NCI-H2107 treated with DMSO at 0.1 percent for 48 hours (cell line): ENCODE data around the gene AFMID.
"Not testable (repeated sequence)": the region's sequence is repeated elsewhere in the genome, so short reads cannot be mapped to it uniquely, and the experiment has no call there.

ENCODE experiments used
- DNase-seq: peaks from one replicate; lab custom pipeline; 2025; ENCODE audit not compliant: unreplicated experiment; lab: John Stamatoyannopoulos, UW

The AFMID gene

DNA sequence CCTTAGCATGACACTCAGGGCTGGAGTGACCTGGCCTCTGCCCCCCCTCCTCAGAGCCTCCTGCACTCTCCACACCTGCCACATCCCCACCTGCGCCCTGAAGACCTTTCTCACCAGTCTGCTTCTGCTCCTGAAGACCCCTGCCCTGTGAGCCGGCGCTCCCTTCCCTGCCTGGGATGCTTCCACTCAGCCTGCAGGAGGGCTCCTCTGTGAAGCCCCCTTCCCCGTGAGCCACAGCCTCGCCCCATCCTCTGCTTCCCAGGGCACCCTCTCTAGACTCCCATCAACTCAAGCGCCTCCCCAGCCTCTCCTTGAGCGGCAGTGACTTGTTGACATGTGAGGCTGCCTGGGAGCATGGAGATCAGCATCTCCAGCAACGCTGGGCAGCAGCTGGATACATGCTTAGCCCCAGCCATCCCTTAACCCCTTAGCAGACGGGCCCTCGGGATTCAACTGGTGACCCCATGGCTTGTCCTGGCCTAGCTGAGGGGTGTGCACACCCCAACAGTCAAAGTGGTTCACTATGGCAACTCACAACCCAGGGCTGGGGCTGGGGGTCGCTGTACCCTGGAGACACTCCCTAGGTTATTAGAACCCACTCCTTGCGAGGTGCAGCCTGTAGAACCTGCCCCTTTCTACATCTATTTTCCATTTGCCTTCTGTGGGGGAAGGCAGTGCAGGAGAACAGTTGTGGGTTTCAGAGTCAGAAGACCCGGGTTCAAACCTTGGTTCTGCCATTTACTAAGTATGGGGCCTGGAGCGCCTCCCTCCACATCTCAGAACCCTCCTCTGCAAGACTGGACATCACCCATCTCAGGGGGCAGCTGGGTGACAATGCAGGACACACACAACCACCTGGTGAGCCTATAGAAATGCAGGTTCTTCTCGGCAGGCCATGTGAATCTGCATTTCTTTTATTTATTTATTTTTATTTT, 65.8 kb downstream of the AFMID start:
- DNase-seq, result peak; percentile 32

DNA sequence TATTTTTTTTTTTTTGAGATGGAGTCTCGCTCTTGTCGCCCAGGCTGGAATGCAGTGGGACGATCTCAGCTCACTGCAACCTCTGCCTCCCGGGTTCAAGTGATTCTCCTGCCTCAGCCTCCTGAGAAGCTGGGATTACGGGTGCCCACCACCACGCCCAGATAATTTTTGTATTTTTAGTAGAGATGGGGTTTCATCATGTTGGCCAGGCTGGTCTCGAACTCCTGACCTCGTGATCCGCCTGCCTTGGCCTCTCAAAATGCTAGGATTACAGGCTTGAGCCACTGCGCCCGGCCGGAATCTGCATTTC, 66.4 kb downstream of the AFMID start:
- DNase-seq, result not testable (repeated sequence)

DNA sequence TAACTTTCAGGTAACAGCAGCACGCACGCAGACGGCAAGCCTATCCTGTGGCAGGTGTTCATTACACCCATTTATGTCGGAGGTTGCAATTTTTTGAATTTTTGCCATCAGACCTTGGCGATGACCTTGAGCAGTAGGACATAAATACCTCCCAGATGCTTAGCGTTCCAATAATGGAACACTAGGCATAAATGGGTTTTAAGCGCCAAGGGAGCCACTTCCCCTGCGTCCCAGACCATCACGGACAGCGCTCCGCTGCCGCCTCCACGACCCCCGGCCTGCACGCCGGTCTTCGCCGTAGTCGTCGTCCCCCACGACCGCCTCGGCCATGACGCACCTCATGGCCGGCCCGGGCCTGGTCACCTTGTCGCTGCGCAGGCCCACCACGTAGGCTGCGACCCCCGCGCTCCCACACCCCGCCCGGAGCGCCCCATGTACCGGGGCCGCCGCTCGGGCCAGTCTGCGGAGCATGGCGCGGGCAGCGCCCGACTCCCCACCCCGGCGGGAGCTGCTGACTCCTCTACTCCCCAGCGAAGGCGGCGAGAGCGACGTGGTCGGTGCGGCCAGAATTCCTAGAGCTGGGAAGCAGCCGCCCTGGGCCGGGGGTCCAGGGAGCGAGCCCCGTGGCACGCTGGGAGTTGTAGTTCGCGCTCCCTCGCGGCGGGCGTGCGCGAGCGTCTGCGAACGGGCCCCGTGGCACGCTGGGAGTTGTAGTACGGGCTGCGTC, 66.9 kb downstream of the AFMID start:
- DNase-seq, result peak; percentile 55

DNA sequence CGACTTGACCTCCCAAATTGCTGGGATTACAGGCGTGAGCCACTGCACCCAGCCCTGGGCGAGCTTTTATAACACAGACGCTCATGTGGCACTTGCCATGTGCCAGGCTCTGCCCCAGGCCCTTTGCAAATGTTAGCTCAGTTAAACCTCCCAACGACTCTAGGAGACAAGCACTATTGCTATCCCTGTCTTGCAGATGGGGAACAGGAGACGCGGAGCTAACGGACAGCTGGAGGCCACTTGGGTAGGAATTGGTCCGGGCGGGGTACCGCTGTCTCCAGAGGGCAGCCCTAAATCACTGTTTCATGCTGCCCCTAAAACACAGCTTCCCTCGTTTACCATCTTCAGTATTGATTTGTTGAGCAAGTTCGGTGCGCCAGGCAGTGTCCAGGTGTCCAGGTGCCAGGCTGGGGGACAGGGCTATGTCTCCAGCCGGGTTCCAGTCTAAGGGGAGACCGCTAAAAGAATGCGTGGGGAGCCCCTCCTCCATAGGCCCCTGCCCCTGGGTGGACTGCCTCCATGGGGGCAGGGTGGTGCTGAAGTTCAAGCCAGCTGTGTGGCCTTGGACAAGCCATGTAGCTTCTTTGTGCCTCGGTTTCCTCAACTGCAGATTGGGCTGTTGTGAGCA, 68.0 kb downstream of the AFMID start:
- DNase-seq, result no peak

DNA sequence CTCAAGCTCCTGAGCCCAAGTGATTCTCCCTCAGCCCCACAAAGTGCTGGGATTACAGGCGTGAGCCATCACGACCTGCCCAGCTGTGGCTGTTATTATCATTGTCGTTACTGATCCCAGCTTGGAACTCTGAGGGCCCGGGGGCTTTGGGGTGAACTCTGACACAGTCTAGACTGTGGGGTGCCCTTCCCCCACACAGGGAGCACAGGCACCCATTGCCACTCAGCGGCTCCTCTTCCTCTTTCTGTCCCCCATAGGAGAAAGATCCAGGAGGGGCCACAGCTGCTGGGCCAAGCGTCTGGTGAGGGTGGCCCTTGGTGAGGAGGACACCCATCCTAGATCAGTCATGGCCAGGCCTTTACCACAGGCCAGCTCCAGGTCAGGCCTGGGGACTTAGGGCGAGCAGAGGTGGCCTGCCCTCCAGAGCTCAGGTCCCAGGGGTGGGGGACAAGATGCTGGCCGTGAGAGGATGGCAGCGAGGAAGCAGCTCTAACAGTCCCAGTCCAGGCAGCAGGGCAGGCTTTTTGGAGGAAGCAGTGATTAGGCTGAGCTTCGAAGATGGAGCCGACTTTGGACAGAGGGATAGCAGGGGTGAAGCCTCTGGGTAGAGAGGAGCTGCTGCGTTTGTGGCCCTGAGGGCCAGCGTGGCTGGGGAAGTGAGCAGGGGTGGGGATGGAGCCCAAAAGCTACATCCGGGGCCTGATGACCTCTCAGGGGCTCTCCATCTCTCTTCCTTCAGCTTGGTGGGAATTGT, 69.0 kb downstream of the AFMID start:
- no peak for DNase-seq

DNA sequence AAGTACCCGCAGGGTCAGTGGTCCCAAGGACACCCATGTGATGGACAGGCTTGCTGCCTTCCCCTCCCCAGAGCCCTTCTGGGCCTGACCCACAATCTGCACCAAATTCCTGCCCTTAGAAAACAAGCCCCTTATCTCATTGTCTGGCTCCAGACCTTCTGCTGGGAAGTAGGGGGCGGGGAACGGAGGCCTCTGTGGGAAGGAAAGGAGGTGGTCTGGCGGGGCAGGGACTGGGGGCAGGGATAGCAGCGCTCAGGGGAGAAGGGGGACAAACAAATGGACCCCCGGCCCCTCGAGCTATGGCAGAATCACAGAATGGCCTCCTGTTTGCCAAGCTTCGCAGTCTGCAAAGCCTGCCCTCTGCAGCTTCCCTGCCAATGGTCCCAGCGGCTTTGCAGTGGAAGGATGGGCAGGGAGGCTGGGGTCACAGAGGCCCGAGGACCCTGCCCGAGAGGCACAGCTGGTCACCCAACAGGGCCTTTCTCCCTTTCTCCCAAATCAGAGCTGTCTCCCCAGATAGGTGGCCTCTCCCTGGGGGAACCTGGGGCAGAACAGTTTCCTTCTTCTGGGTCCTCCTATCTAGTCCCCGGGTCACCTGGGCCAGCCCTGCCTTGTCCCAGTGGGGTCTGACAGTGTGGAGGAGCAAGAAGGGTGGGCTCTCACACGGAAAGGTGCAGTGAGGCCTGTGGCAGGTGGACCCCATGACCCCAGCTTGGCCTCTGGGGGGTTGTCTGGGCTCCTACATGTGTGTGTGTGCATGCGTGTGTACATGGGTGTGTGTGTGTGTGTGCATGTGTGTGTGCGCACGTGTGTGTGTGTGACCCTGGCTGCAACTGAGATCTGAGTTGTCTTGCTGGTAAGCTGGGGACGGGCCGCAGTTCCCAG, 69.8 kb downstream of the AFMID start:
- no peak for DNase-seq
